T-cell (primary cell): ENCODE data around the gene DHRS7. TPM values are rescaled to one million over a fixed set of nuclear protein-coding genes. Genes with fewer than 3 reads are reported as not detected.

Source experiments
- ATAC-seq, 4 experiments: fragments of 200-7000 bp in 3 of 4; fragments of 150-1000 bp in 1 of 4; cut with Tn5 transposase; replicated peaks in 1 of 4; 1 replicate in 3 of 4; 2 replicates in 1 of 4; pipeline ENCODE4 v1.10.0; 2021; ENCODE audit warnings: moderate library complexity in 3 of 4, mild to moderate bottlenecking in 2 of 4, moderate number of reproducible peaks in 1 of 4
- CTCF ChIA-PET, 2 donors: fragments of 300-600 bp; sonication (Branson Sonifier 250); formaldehyde crosslinking; loops; one replicate each; lab custom pipeline; 2022; ENCODE audit warnings: antibody characterized with exemption in 2 of 2; lab: Charles Lee
- POLR2A ChIA-PET, 2 donors: fragments of 300-600 bp; sonication (Branson Sonifier 250); formaldehyde crosslinking; loops; one replicate each; lab custom pipeline; 2022; ENCODE audit warnings: antibody characterized with exemption in 2 of 2; lab: Charles Lee
- DNase-seq, 35 experiments: peaks; one replicate each; pipeline versions ENCODE4 v3.0.0 to v3.0.0-alpha.2; 2013 to 2023
- H3K27ac ChIP-seq: one replicate; pipeline ENCODE4 v1.5.1; 2013; ENCODE audit warnings: low read length
- H3K27me3 ChIP-seq, 2 experiments: replicated peaks in 1 of 2; 1 replicate in 1 of 2; 2 replicates in 1 of 2; pipeline versions ENCODE4 v1.6.1 to v1.7.0; 2013; ENCODE audit warnings: low read length in 1 of 2, mixed read lengths in 1 of 2; ENCODE audit not compliant: control insufficient read depth in 2 of 2, insufficient read depth in 2 of 2; ENCODE audit errors: extremely low read depth in 1 of 2
- H3K36me3 ChIP-seq, 2 donors: 1 replicate in 1 of 2; 2 replicates in 1 of 2; pipeline versions ENCODE4 v1.6.1 to v1.7.0; 2013; ENCODE audit warnings: low read length in 1 of 2; ENCODE audit not compliant: control insufficient read depth in 2 of 2, insufficient read depth in 1 of 2; ENCODE audit errors: extremely low read depth in 1 of 2
- H3K4me1 ChIP-seq, 2 experiments: 1 replicate in 1 of 2; 2 replicates in 1 of 2; pipeline versions ENCODE4 v1.6.1 to v1.7.0; 2013; ENCODE audit warnings: low read length in 2 of 2, mixed read lengths in 1 of 2; ENCODE audit not compliant: insufficient read depth in 2 of 2, control insufficient read depth in 1 of 2; ENCODE audit errors: extremely low read depth in 1 of 2
- H3K4me3 ChIP-seq, 2 donors: 1 replicate in 1 of 2; 2 replicates in 1 of 2; pipeline versions ENCODE4 v1.5.1 to v1.7.0; 2013; ENCODE audit warnings: mild to moderate bottlenecking in 2 of 2, low read length in 1 of 2, moderate library complexity in 1 of 2; ENCODE audit not compliant: control insufficient read depth in 1 of 2; ENCODE audit errors: extremely low read depth in 1 of 2
- H3K9me3 ChIP-seq: 2 replicates; pipeline ENCODE4 v1.7.0; 2013
- H3K27ac Mint-ChIP-seq, 2 donors: one replicate each; pipeline ENCODE4 v1.8.0; 2020 to 2021; ENCODE audit warnings: mild to moderate bottlenecking in 2 of 2, mixed read lengths in 2 of 2
- H3K27me3 Mint-ChIP-seq, 2 donors: one replicate each; pipeline ENCODE4 v1.8.0; 2021 to 2022; ENCODE audit warnings: mixed read lengths in 2 of 2
- H3K36me3 Mint-ChIP-seq: one replicate; pipeline ENCODE4 v1.8.0; 2021; ENCODE audit warnings: mixed read lengths
- H3K4me1 Mint-ChIP-seq, 3 donors: one replicate each; pipeline ENCODE4 v1.8.0; 2020 to 2022; ENCODE audit warnings: mixed read lengths in 3 of 3, mild to moderate bottlenecking in 1 of 3
- H3K4me3 Mint-ChIP-seq, 3 donors: one replicate each; pipeline ENCODE4 v1.8.0; 2020 to 2022; ENCODE audit warnings: mild to moderate bottlenecking in 3 of 3, mixed read lengths in 3 of 3, moderate library complexity in 3 of 3
- H3K9me3 Mint-ChIP-seq, 3 donors: one replicate each; pipeline ENCODE4 v1.8.0; 2020 to 2022; ENCODE audit warnings: mixed read lengths in 3 of 3
- whole genome bisulfite sequencing: methylation state at CpG from one replicate; pipeline ENCODE4 v1.1.5; 2013; ENCODE audit warnings: missing lambda C conversion rate; ENCODE audit not compliant: insufficient coverage; 5-methylcytosine and 5-hydroxymethylcytosine counted together
- total RNA-seq, 35 experiments: library from RNA in 6 of 35; stranded (reverse) in 6 of 35; fragments of 120-200 nt in 1 of 35; gene quantifications; one replicate each; pipeline versions ENCODE4 v1.2.1 to v1.2.4 and lab custom pipeline; 2013 to 2026

DHRS7 gene
- total RNA-seq, 5 donors from 2014 or later (not counting 1 experiment from before 2014, with no cell fraction given), result 37.1 to 66.9 (median 54.0) TPM

GRCh38 chr14:60170948-60171347, 5.8 kb upstream of the DHRS7 start:
- Histone ChIP-seq H3K9me3 (no peaks in the 10 kb centered on the region), H3K27me3 (peaks cover 0 to 2% of the 10 kb centered on the region in 2 experiments), H3K4me1 (peaks cover 0 to 3% of the 10 kb centered on the region in 2 experiments), H3K4me3 (no peak overlapping the region), H3K36me3 (no peaks in the 10 kb centered on the region), H3K27ac (no peak overlapping the region)
- ATAC-seq (no peak), DNase-seq (no peak)
- ChIA-PET POLR2A (no interaction called here), CTCF (interaction anchor here in 1 of 2 donors (1.7 kb wide), 1 partner anchor 11 kb away, joined by 4 read pairs; no protein-coding TSS in a partner anchor)
- 100% methylated on average over 1 of the region's 4 CpGs for WGBS
- Mint-ChIP-seq H3K36me3 (no peaks in the 10 kb centered on the region), H3K9me3 (no peaks in the 10 kb centered on the region), H3K27me3 (peaks cover 0 to 8% of the 10 kb centered on the region in 2 donors), H3K27ac (no peak overlapping the region), H3K4me3 (no peak overlapping the region), H3K4me1 (peaks cover 8 to 15% (median 8%) of the 10 kb centered on the region in 3 donors)

GRCh38 chr14:60169722-60170121, 4.5 kb upstream of the DHRS7 start:
- Mint-ChIP-seq H3K4me1 (peaks cover 13 to 16% (median 14%) of the 10 kb centered on the region in 3 donors), H3K9me3 (no peaks in the 10 kb centered on the region), H3K4me3 (no peak overlapping the region), H3K27ac (no peak overlapping the region), H3K36me3 (no peaks in the 10 kb centered on the region), H3K27me3 (peaks cover 0 to 1% of the 10 kb centered on the region in 2 donors)
- no peak for DNase-seq
- Histone ChIP-seq H3K4me1 (peaks cover 0 to 7% of the 10 kb centered on the region in 2 experiments), H3K27me3 (no peaks in the 10 kb centered on the region), H3K9me3 (no peaks in the 10 kb centered on the region), H3K36me3 (no peaks in the 10 kb centered on the region), H3K27ac (no peak overlapping the region), H3K4me3 (no peak overlapping the region)
- CTCF ChIA-PET, result no interaction called here
- POLR2A ChIA-PET, result no interaction called here
- WGBS, result 100% methylated on average over 2 of the region's 3 CpGs
- ATAC-seq, result no peak

GRCh38 chr14:60166142-60166541, 944 bp upstream of the DHRS7 start:
- Mint-ChIP-seq H3K27me3 (no peaks in the 10 kb centered on the region), H3K4me3 (peak overlapping the region; percentile 80 to 99 (median 84)), H3K9me3 (no peaks in the 10 kb centered on the region), H3K27ac (peak overlapping the region; percentile 98 to 99), H3K4me1 (peaks cover 40 to 44% (median 41%) of the 10 kb centered on the region in 3 donors), H3K36me3 (peaks cover 5% of the 10 kb centered on the region)
- ChIA-PET POLR2A (interaction anchor here (0.6 to 1.4 kb wide), 6 partner anchors 14 to 1111 kb away, joined by 4 to 9 read pairs (median 6); partner anchors contain the start of gene PPM1A (in 1 of the 2)), CTCF (interaction anchor here (0.6 to 3.1 kb wide), 19 partner anchors 10 to 1867 kb away, joined by 3 to 25 read pairs (median 5); partner anchors contain the start of gene PCNX4 (in 1 of the 2))
- Histone ChIP-seq H3K9me3 (no peaks in the 10 kb centered on the region), H3K36me3 (no peaks in the 10 kb centered on the region), H3K27ac (peak overlapping the region; percentile 97), H3K4me3 (no peak overlapping the region), H3K4me1 (peaks cover 3 to 30% of the 10 kb centered on the region in 2 experiments), H3K27me3 (no peaks in the 10 kb centered on the region)
- peak in 4 of 35 experiments; percentile 3 to 49 (median 21) for DNase-seq
- no peak for ATAC-seq
- no CpG with 5 or more reads among the region's 3 CpGs for WGBS

- no peaks in the 10 kb centered on the region for H3K9me3 Mint-ChIP-seq
- DNase-seq (no peak), ATAC-seq (peak in 3 of 4 experiments; percentile 3 to 8 (median 6))
- Histone ChIP-seq H3K9me3 (no peaks in the 10 kb centered on the region), H3K27me3 (no peaks in the 10 kb centered on the region), H3K4me3 (peak overlapping the region; percentile 89 to 92), H3K27ac (peak overlapping the region; percentile 97), H3K4me1 (peaks cover 3 to 30% of the 10 kb centered on the region in 2 experiments), H3K36me3 (no peaks in the 10 kb centered on the region)
- peak overlapping the region; percentile 98 to 99 for H3K27ac Mint-ChIP-seq
- H3K4me1 Mint-ChIP-seq, result peaks cover 41 to 50% (median 47%) of the 10 kb centered on the region in 3 donors
- WGBS, result 40% methylated on average over 1 of the region's 4 CpGs
- ChIA-PET POLR2A (interaction anchor here (0.6 to 1.4 kb wide), 5 partner anchors 14 to 83 kb away, joined by 3 to 9 read pairs (median 4); partner anchors contain the start of gene PPM1A (in 1 of the 2)), CTCF (interaction anchor here (0.6 to 3.1 kb wide), 19 partner anchors 9 to 785 kb away, joined by 3 to 25 read pairs (median 5); partner anchors contain the start of gene PCNX4 (in 1 of the 2))
- peak overlapping the region; percentile 80 to 99 (median 84) for H3K4me3 Mint-ChIP-seq
- no peaks in the 10 kb centered on the region for H3K27me3 Mint-ChIP-seq
- H3K36me3 Mint-ChIP-seq, result peaks cover 6% of the 10 kb centered on the region
Measured at GRCh38 chr14:60165547-60165876, 314 bp upstream of the DHRS7 start.

GRCh38 chr14:60164404-60164711, 840 bp downstream of the DHRS7 start:
- DNase-seq (no peak), ATAC-seq (peak in 1 of 4 experiments; percentile 32)
- ChIA-PET POLR2A (interaction anchor here in 1 of 2 donors (1.0 kb wide), 1 partner anchor 71 kb away, joined by 4 read pairs; no protein-coding TSS in a partner anchor), CTCF (interaction anchor here (0.6 to 3.1 kb wide), 12 partner anchors 10 to 1967 kb away, joined by 3 to 25 read pairs (median 5); partner anchors contain the start of genes PCNX4 (in 1 of the 2) and PPM1A (in 1 of the 2))
- Histone ChIP-seq H3K9me3 (no peaks in the 10 kb centered on the region), H3K36me3 (no peaks in the 10 kb centered on the region), H3K27ac (peak overlapping the region; percentile 97), H3K4me3 (peak overlapping the region; percentile 89 to 92), H3K4me1 (peaks cover 3 to 34% of the 10 kb centered on the region in 2 experiments), H3K27me3 (no peaks in the 10 kb centered on the region)
- Mint-ChIP-seq H3K27me3 (no peaks in the 10 kb centered on the region), H3K9me3 (no peaks in the 10 kb centered on the region), H3K36me3 (peaks cover 9% of the 10 kb centered on the region), H3K4me3 (peak overlapping the region; percentile 94 to 100 (median 99)), H3K4me1 (peaks cover 47 to 59% (median 55%) of the 10 kb centered on the region in 3 donors), H3K27ac (peak overlapping the region; percentile 99 to 100)
- 0% methylated on average over 2 of the region's 5 CpGs for WGBS

GRCh38 chr14:60163693-60164092, 1.5 kb downstream of the DHRS7 start:
- H3K27ac Mint-ChIP-seq, result peak overlapping the region in 1 of 2 donors; percentile 31
- WGBS, result 80% methylated on average over 1 of the region's 6 CpGs
- Histone ChIP-seq H3K27me3 (no peaks in the 10 kb centered on the region), H3K9me3 (no peaks in the 10 kb centered on the region), H3K4me3 (peak overlapping the region in 1 of 2 donors; percentile 10), H3K4me1 (peaks cover 3 to 34% of the 10 kb centered on the region in 2 experiments), H3K27ac (peak overlapping the region; percentile 97), H3K36me3 (no peaks in the 10 kb centered on the region)
- ChIA-PET CTCF (interaction anchor here (0.6 to 1.9 kb wide), 9 partner anchors 12 to 1966 kb away, joined by 3 to 5 read pairs (median 3); partner anchors contain the start of gene PPM1A (in 1 of the 2)), POLR2A (interaction anchor here in 1 of 2 donors (0.5 kb wide), 1 partner anchor 130 kb away, joined by 3 read pairs; no protein-coding TSS in a partner anchor)
- peak overlapping the region; percentile 50 to 99 (median 94) for H3K4me3 Mint-ChIP-seq
- H3K4me1 Mint-ChIP-seq, result peaks cover 54 to 65% (median 62%) of the 10 kb centered on the region in 3 donors
- ATAC-seq (no peak), DNase-seq (peak in 1 of 35 experiments; percentile 22)
- H3K9me3 Mint-ChIP-seq, result no peaks in the 10 kb centered on the region
- H3K27me3 Mint-ChIP-seq, result no peaks in the 10 kb centered on the region
- H3K36me3 Mint-ChIP-seq, result peaks cover 9% of the 10 kb centered on the region
